GM21576 (cell line): ENCODE results near the gene ADCY7.

Experiments used
- ATAC-seq: cut with Tn5 transposase; IDR thresholded peaks from one replicate; pipeline ENCODE4 v1.9.1; 2021; ENCODE audit warnings: mild to moderate bottlenecking, moderate library complexity; ENCODE audit not compliant: unreplicated experiment

The ADCY7 gene

GRCh38 chr16:50265716-50266336 is 525 bp upstream of the ADCY7 start:
- ATAC-seq = no peak

- ATAC-seq = no peak
These were observed 840 bp downstream of the ADCY7 start for GRCh38 chr16:50267151-50267631.

GRCh38 chr16:50267651-50268050 is 1.3 kb downstream of the ADCY7 start:
- ATAC-seq = no peak

- ATAC-seq = no peak
These were observed 2.0 kb downstream of the ADCY7 start for GRCh38 chr16:50268352-50268751.

GRCh38 chr16:50269061-50269705 is 2.8 kb downstream of the ADCY7 start:
- no peak for ATAC-seq

- no peak for ATAC-seq
These were observed 3.6 kb downstream of the ADCY7 start for GRCh38 chr16:50269769-50270509.

GRCh38 chr16:50270510-50271147 is 4.3 kb downstream of the ADCY7 start:
- no peak for ATAC-seq

- ATAC-seq = no peak
These were observed 5.0 kb downstream of the ADCY7 start for GRCh38 chr16:50271148-50272041.

- no peak for ATAC-seq
These were observed 5.8 kb downstream of the ADCY7 start for GRCh38 chr16:50272111-50272571.

GRCh38 chr16:50272687-50273381 is 6.5 kb downstream of the ADCY7 start:
- no peak for ATAC-seq

- ATAC-seq = no peak
These were observed 7.0 kb downstream of the ADCY7 start for GRCh38 chr16:50273382-50273690.

- ATAC-seq = peak; percentile 74
These were observed 7.6 kb downstream of the ADCY7 start for GRCh38 chr16:50273888-50274325.

- ATAC-seq = peak; percentile 35
These were observed 8.2 kb downstream of the ADCY7 start for GRCh38 chr16:50274326-50275097.

GRCh38 chr16:50275098-50275415 is 8.7 kb downstream of the ADCY7 start:
- no peak for ATAC-seq

- no peak for ATAC-seq
These were observed 9.3 kb downstream of the ADCY7 start for GRCh38 chr16:50275428-50276325.

- ATAC-seq = no peak
These were observed 9.9 kb downstream of the ADCY7 start for GRCh38 chr16:50276326-50276640.

- no peak for ATAC-seq
These were observed 10.6 kb downstream of the ADCY7 start for GRCh38 chr16:50276801-50277555.

GRCh38 chr16:50278251-50278650 is 11.9 kb downstream of the ADCY7 start:
- no peak for ATAC-seq
